AG10803 (cell line): ENCODE data around the gene RIPK4.
A peak's percentile ranks its signal among the peaks of the same experiment; 100 is the strongest.

Experiments
- DNase-seq: peaks from one replicate; pipeline ENCODE4 v3.0.0; 2010; ENCODE audit warnings: low read depth
- H3K4me3 ChIP-seq: 2 replicates; pipeline ENCODE4 v1.5.1; 2011; ENCODE audit warnings: mild to moderate bottlenecking, low read length, control low read depth
- TF ChIP-seq, protein P1 (sequence below): conservative IDR thresholded peaks from 2 replicates; pipeline ENCODE4 v1.5.1; 2011; ENCODE audit warnings: mild to moderate bottlenecking, low read length, control low read depth, inconsistent platforms

Gene RIPK4

DNA sequence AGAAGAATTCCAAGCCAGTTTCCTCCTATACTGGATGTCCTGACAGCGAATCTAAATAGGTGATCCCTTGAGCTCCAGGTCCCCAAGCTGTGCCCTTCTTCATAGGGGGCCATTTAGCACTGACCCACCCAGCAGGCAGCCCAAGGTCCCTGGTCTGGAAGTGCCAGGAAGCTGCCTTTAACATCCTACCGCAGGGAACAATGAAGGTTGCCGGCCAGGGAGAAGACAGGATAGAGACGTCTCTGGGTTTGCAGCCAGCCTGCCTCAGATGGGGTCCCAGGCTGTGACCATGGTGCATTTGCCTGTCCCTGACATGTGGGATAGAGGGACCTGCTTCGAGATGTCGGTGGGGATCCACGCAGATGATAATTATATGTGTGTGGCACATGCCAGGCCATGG, 2.7 kb upstream of the RIPK4 start:
- H3K4me3 ChIP-seq, result no peak overlapping the region
- TF ChIP-seq, protein P1, sequence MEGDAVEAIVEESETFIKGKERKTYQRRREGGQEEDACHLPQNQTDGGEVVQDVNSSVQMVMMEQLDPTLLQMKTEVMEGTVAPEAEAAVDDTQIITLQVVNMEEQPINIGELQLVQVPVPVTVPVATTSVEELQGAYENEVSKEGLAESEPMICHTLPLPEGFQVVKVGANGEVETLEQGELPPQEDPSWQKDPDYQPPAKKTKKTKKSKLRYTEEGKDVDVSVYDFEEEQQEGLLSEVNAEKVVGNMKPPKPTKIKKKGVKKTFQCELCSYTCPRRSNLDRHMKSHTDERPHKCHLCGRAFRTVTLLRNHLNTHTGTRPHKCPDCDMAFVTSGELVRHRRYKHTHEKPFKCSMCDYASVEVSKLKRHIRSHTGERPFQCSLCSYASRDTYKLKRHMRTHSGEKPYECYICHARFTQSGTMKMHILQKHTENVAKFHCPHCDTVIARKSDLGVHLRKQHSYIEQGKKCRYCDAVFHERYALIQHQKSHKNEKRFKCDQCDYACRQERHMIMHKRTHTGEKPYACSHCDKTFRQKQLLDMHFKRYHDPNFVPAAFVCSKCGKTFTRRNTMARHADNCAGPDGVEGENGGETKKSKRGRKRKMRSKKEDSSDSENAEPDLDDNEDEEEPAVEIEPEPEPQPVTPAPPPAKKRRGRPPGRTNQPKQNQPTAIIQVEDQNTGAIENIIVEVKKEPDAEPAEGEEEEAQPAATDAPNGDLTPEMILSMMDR, result no peak
- DNase-seq, result no peak

DNA sequence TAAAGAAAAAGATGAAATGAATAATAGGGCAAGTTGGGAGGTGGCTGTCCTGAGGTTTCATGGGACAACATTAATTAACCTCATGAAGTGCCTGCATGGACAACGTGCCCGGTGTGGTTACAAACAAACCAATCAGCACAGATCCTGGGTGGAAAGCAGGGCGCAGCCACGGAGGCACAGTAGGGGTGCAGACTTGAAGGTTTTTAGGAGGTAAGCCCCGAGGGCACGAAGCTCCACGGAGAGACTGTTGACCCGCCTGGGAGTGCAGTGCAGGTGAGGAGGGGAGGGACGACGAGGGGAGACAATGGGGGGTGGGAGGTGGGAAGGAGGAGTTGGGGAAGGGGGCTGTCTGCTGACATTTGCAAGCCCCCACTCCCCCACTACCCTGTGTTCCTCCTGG, 2.3 kb upstream of the RIPK4 start:
- DNase-seq, result no peak
- no peak overlapping the region for H3K4me3 ChIP-seq
- TF ChIP-seq, protein P1, result no peak

DNA sequence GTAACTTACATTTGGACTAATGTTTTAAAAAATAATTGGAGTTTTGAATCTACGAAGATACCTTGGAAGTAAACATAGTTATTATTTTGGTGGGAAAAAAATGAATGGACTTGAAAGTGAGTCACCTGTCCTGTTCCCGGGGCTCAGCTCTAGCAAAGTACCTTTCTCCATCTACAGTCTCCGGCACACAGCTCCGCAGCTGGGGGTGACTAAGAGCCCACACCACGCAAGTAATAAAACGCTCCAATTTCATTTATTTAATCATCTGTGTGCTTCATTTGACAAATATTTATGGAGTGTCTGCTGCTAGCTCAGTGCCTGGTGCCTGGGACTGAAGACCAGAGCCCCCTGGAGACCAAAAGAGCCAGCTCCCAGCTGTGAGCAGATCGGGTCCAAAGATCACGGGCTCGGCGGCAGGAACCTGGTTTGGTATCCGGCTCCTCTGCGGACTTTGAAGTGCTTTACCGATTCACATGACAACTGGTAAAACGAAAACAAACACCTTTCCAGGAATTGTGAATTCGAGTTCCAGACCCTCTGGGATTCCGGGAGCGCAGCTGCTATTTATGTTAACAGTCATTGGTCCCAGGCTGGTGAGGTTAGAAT, 1.7 kb upstream of the RIPK4 start:
- peak; percentile 70 for DNase-seq
- TF ChIP-seq, protein P1, result peak; percentile 52
- peak overlapping the region; percentile 44 for H3K4me3 ChIP-seq

DNA sequence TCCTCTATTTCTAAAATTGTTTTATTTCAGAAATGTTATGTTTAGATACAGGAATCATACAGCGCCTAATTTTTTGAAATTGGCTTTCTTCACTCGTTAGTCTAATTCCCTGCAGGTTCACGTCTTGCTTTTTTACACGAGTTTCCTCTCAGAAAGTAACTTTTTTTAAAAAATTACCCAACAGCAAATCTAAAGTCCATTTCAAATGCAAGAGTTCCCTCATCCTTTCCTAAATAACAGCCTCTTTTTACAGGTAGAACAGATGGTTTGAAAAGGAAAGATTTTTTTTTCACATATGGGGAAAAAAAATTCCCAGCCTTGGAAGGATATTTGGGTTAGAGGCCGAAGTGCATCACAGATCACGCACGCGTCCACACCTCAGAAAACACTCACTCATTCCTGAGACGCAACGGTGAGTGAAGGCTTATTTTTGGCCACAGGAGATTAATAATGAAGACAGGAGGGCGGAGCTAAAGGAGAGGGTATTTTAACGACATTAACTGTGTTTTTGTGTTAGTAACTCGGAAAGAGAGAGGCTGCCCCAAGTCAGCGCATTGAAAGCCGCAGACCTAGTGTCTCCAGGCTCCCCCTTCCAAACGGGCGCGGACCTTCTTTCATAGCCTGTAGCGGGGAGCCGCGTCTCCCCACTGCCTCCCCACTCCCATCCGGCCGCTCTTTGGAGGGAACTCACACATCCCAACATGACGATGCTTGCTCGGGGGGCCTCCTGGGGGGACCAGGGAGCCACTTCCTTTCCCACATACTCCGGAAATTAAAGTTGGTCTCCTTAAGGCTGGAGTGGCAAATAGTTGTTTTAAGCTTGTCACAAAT, 969 bp upstream of the RIPK4 start:
- H3K4me3 ChIP-seq, result peak overlapping the region; percentile 44
- DNase-seq, result no peak
- TF ChIP-seq, protein P1, result no peak

DNA sequence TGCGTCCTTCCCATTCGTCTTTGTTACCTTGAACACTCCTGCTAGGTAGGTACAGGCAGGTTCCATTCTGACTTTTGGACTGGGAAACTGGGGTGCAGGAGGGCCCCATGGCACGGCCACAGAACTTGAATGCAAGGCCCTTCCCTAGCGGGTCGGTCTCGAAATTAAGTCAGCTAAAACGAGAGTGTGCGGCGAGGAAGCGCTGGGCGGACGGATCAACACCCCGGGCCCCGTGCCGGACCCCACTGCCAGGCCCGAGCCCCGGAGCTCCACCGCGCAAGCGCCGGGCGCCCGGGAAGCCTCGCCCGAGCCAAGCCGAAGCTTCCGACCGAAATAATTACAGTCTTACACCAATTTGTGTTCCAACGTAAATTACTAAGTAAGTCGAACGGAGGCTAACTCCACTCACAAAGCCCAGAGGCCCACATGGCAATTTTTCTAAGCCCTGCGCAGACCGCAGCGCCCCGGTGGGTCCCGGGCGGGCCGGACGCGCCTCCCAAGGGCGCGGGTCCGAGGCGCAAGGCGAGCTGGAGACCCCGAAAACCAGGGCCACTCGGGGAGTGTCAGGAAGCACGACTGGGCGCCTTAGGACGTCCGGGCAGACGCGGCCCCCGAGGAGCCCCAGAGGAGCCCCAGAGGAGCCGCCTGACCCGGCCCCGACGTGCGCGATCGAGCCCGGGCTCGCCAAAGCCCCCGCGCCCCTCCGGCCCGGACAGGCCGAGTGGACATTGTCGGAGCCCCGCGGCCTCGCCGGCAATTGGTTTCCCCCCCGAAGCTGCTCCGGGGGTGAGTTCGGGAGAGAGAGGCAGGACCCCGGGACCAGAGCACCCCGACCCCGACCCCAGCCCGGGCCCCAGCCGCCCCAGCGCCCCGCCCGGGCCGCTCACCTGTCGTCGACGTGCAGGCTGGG, 624 bp downstream of the RIPK4 start:
- no peak for DNase-seq
- peak overlapping the region; percentile 55 for H3K4me3 ChIP-seq
- TF ChIP-seq, protein P1, result no peak

DNA sequence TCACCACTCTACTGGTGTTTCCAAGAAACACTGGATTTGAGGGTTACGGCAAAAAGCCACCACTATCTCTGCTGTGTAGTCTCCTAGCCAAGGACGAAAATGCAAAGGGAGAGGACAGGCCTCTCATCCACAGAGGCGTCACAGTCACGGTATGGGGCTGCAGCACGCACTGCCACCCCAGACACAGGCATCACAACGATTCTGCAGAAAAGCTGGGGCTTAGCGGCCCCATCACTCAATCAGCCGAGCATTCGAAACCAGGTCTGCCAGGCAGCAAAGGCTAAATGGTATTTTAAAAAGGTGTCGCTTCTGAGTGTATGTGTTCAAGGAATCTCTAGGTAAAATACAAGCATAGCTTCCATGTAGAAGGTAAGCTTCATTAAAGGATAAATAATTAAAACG, 1.4 kb downstream of the RIPK4 start:
- H3K4me3 ChIP-seq, result no peak overlapping the region
- no peak for DNase-seq
- TF ChIP-seq, protein P1, result no peak
